GM18907 (cell line): ENCODE measurements around the gene HES7.

Experiments used
- ATAC-seq: cut with Tn5 transposase; IDR thresholded peaks from one replicate; pipeline ENCODE4 v1.9.1; 2021; ENCODE audit warnings: mild to moderate bottlenecking, moderate library complexity; ENCODE audit not compliant: unreplicated experiment

HES7 gene

GRCh38 chr17:8075574-8076342 is 48.1 kb downstream of the HES7 start:
- ATAC-seq = no peak

GRCh38 chr17:8075081-8075480 is 48.8 kb downstream of the HES7 start:
- ATAC-seq = no peak

GRCh38 chr17:8074554-8074953 is 49.4 kb downstream of the HES7 start:
- no peak for ATAC-seq

- peak; percentile 48 for ATAC-seq
Observed at GRCh38 chr17:8073627-8074484, 50.0 kb downstream of the HES7 start.

GRCh38 chr17:8072729-8073461 is 51.0 kb downstream of the HES7 start:
- ATAC-seq = no peak

- no peak for ATAC-seq
Observed at GRCh38 chr17:8072341-8072728, 51.6 kb downstream of the HES7 start.

GRCh38 chr17:8071496-8071895 is 52.4 kb downstream of the HES7 start:
- no peak for ATAC-seq
